Thyroid gland (tissue), 4 donors: ENCODE measurements around the gene ATG13.

Experiments
- CTCF ChIP-seq, 6 experiments: fragments of 200-600 bp in 3 of 6; fragments of 450-650 bp in 3 of 6; sonication (generic) in 3 of 6; IDR thresholded peaks; one replicate each; pipeline ENCODE4 v1.5.1; 2016 to 2019; ENCODE audit warnings: antibody characterized with exemption in 6 of 6, mild to moderate bottlenecking in 2 of 6, inconsistent platforms in 1 of 6, moderate library complexity in 1 of 6
- POLR2A ChIP-seq, 2 donors: fragments of 450-650 bp; IDR thresholded peaks; one replicate each; pipeline ENCODE4 v1.6.1; 2017; ENCODE audit warnings: antibody characterized with exemption in 2 of 2, mild to moderate bottlenecking in 2 of 2, moderate library complexity in 1 of 2

DNA sequence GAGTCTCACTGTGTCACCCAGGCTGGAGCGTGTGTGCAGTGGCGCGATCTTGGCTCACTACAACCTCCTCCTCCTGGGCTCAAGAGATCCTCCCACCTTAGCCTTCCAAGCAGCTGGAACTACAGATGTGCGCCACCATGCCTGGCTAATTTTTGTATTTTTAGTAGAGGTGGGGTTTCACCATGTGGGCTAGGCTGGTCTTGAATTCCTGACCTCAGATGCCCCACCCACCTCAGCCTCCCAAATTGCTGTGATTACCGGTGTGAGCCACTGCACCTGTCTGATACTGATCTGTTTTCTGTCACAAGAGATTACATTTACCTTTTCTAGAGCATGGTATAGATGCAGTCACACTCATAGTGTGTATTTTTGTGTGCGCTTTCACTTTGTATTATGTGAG lies 11.6 kb downstream of the ATG13 start:
- no peak for TF ChIP-seq CTCF (IDR thresholded peaks at IDR 0.05)
- no peak for TF ChIP-seq POLR2A (IDR thresholded peaks at IDR 0.05)
